ENCODE results near the gene REM2.
"Not testable (repeated sequence)": the region's sequence is repeated elsewhere in the genome, so short reads cannot be mapped to it uniquely, and the experiment has no call there.

The REM2 gene

DNA sequence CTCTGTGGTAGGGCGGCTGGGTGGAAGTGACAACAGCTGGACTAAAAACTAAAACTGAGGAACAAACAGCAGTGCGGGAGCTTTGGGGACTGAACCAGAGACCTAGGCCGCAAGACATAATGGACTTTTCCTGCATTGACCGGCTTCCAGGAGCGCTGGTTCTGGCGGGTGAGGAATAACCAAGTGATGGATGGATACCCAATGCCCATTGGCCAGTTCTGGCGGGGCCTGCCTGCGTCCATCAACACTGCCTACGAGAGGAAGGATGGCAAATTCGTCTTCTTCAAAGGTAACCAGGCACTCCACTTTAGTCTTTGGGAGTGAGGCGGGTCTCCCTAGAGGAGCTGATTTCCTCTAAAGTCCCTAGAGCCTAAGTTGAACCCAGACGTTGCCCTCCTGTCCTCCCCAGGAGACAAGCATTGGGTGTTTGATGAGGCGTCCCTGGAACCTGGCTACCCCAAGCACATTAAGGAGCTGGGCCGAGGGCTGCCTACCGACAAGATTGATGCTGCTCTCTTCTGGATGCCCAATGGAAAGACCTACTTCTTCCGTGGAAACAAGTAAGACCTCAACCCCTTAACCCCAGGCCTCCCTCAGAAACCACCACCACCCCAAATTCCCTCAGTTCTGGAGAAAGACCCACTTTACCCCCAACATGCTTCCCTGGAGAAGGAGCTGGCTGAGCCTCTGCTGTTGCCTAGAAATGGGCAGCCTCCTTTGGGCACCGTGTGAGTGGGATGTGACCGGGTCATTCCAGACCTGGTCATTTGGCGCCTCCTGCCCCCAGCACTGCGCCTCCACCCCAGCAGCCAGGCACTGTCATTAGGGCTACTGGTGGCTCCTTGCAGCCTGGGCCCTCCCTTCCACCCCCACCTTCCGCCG is 38.6 kb upstream of the REM2 start:
- H3K4me3 ChIP-seq (ENCODE audit: low read length): no peak overlapping the region
- TF ChIP-seq ZNF274 (IDR thresholded peaks at IDR 0.05; ENCODE audit: low read depth, low read length): no peak

DNA sequence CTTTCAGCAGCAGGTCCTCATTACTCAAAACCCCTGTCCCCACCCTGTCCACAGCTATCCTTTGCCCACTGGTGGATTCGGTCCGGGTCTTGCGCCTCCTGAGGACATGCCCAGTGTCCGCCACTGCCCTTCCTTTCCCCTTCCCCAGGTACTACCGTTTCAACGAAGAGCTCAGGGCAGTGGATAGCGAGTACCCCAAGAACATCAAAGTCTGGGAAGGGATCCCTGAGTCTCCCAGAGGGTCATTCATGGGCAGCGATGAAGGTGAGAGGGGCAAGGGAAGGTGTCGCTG is 38.0 kb upstream of the REM2 start:
- no peak for TF ChIP-seq ZNF274 (IDR thresholded peaks at IDR 0.05; ENCODE audit: low read depth, low read length)
- no peak overlapping the region for H3K4me3 ChIP-seq (ENCODE audit: low read length)

DNA sequence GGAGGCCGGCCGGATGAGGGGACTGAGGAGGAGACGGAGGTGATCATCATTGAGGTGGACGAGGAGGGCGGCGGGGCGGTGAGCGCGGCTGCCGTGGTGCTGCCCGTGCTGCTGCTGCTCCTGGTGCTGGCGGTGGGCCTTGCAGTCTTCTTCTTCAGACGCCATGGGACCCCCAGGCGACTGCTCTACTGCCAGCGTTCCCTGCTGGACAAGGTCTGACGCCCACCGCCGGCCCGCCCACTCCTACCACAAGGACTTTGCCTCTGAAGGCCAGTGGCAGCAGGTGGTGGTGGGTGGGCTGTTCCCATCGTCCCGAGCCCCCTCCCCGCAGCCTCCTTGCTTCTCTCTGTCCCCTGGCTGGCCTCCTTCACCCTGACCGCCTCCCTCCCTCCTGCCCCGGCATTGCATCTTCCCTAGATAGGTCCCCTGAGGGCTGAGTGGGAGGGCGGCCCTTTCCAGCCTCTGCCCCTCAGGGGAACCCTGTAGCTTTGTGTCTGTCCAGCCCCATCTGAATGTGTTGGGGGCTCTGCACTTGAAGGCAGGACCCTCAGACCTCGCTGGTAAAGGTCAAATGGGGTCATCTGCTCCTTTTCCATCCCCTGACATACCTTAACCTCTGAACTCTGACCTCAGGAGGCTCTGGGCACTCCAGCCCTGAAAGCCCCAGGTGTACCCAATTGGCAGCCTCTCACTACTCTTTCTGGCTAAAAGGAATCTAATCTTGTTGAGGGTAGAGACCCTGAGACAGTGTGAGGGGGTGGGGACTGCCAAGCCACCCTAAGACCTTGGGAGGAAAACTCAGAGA is 37.0 kb upstream of the REM2 start:
- TF ChIP-seq ZNF274 (IDR thresholded peaks at IDR 0.05; ENCODE audit: low read depth, low read length): no peak

DNA sequence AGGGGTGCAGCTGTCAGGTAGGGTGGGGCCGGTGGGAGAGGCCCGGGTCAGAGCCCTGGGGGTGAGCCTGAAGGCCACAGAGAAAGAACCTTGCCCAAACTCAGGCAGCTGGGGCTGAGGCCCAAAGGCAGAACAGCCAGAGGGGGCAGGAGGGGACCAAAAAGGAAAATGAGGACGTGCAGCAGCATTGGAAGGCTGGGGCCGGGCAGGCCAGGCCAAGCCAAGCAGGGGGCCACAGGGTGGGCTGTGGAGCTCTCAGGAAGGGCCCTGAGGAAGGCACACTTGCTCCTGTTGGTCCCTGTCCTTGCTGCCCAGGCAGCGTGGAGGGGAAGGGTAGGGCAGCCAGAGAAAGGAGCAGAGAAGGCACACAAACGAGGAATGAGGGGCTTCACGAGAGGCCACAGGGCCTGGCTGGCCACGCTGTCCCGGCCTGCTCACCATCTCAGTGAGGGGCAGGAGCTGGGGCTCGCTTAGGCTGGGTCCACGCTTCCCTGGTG is 36.2 kb upstream of the REM2 start:
- no peak for TF ChIP-seq ZNF274 (IDR thresholded peaks at IDR 0.05; ENCODE audit: low read depth, low read length)
- H3K4me3 ChIP-seq (ENCODE audit: low read length): no peak overlapping the region

More for the DNA sequence above, 37.0 kb upstream of the REM2 start:
- H3K4me3 ChIP-seq (ENCODE audit: low read length): no peak overlapping the region

DNA sequence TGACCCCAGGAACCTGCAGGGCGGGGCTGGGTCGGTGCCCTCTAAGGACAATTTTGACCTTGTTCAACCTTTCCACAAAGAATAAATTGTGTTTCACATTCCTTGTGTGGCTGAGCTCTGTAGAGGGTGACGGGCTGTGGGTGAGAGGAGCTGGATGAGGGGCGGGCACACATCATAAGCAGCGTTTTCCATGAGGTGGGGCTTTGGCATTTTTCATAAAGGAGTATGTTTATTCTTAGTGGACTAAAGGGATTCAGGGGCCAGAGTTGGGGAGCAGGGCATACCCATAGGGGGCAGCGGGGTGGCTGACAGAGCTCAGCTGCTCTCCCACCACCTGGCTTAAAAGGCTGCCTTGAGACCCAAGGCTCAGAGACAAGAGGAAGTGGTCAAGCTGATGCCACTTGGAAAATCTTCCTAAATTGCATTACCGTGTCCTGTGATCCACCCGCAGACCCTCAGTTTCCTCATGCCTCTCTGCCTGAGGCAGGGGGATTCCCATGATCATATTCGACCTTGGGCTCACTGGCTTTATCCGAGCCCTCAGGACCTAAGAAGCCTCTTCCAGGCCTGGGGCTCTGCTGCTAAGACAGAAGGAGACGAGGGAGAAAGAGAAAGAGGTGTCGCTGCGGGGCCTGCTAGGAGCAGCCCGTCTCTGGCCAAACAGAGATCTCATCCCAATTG is 35.2 kb upstream of the REM2 start:
- H3K4me3 ChIP-seq (ENCODE audit: low read length): no peak overlapping the region

DNA sequence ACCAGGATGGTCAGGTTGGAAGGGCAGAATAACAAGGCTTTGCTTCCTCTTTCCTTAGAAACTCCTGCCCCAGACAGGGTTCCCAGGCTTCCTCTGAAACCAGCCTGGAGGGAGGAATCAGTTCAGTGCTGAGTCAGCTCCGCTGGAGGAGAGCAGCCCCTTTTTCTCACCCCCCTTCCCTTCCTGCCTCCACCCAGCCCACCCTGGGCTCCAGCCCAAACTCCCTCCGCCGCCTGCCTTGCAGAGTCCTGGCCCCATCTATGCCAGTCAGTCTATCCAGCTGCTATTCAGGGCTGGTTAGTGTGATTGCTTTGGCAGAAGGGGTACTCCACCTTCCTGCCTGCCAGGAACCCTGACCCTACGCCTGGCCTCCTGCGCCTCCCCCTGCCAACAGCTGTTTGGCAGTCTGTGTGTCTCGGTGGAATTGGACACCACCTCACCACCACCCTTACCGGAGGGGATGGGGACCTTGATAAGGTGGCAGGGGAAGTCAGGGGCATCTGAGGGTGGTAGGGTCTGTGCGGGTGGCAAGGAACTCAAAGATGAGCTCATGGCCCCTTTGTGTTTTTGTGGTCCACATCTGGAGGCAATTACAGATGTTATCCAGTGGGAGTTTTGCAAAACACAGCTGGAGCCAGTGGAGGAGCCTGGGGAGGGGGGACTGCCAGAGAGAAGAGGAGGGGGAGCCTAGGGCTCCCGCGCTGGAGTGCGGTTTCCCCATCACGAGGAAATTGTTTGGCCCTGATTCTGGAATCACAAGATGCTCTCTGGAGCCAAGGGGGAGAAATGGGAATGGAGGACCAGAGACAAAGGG is 34.5 kb upstream of the REM2 start:
- TF ChIP-seq ZNF274 (IDR thresholded peaks at IDR 0.05; ENCODE audit: low read depth, low read length): no peak

More for the DNA sequence above, 35.2 kb upstream of the REM2 start:
- no peak for TF ChIP-seq ZNF274 (IDR thresholded peaks at IDR 0.05; ENCODE audit: low read depth, low read length)

DNA sequence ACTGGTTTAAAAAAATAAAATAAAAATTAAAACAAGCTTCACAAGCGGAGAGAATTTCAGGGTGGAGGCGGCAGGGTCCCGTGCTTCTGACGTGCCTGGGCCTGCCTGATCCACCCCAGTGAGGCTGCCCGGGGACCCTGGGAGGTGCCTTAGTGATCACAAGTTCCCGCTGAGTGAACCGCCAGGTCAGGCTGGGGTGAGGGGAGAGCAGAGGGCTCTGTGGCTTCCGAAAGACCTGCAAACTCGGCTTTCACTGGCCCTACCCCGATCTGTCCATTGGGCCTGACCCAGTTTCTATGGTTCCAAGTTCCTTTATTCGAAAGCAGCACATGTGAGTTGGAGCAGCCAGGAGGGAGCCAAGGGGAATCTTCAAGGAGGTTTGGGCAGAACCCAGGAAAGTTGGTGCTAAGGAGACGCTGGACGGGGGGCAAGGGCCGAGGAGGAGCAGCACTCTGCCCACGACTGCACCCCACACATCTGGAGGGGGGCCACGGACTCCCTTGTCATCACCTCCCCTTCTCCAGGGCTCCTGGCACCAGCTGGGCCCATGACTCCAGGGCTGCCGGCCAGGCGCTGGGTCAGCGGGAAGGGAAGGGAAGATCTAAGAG is 33.7 kb upstream of the REM2 start:
- H3K4me3 ChIP-seq (ENCODE audit: low read length): no peak overlapping the region
- TF ChIP-seq ZNF274 (IDR thresholded peaks at IDR 0.05; ENCODE audit: low read depth, low read length): no peak

More for the DNA sequence above, 34.5 kb upstream of the REM2 start:
- H3K4me3 ChIP-seq (ENCODE audit: low read length): no peak overlapping the region

DNA sequence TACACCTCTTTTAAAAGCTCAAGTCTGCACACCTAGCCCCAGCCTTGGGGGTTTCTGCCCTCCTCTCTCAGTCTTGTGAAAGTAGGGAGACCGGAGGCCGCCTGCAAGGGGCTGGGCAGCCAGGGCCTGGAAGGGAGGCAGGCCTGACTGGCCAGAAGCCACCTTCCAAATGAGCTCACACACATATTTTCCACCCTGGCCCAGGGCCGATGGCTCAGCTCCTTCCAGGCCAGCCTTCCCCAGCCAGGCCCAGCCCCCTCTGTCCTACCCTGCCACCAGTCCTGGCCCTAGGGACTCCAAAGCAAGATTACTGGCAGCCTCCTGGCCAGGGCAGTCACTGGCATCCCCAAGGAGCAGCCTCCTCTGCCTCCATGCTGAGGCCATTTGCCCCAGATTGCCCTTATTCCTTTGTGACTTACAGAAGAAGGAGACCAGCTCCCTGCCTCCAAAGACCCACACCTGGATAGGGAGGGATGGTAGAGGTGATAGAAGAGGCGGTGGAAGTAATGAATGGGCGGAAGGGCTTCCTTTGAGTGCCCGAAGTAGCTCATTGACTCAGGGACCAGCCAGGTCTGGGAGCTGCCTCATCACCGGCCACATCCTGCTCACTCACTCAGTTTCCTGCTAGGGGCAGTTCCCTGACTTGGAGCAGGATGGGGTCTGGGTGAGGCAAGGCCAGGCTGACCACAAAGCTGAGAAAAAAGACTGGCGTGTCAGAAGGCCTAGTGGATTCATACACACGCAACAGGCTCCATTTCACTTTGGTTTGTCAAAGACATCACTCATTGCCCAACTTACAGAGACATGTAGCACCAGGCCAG is 31.9 kb upstream of the REM2 start:
- no peak for TF ChIP-seq ZNF274 (IDR thresholded peaks at IDR 0.05; ENCODE audit: low read depth, low read length)
- H3K4me3 ChIP-seq (ENCODE audit: low read length): no peak overlapping the region

DNA sequence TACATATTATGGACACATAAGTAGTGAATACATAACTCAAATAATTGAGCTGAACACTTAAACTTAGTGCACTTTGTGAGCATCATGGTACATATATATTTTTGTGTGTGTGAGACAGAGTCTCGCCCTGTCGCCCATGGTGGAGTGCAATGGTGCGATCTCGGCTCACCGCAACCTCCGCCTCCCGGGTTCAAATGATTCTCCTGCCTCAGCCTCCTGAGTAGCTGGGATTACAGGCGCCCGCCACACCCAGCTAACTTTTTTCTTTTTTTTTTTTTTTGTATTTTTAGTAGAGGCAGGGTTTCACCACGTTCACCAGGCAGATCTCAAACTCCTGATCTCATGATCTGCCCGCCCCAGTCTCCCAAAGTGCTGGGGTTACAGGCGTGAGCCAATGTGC is 30.8 kb upstream of the REM2 start:
- not testable (repeated sequence) for H3K4me3 ChIP-seq (ENCODE audit: low read length)

DNA sequence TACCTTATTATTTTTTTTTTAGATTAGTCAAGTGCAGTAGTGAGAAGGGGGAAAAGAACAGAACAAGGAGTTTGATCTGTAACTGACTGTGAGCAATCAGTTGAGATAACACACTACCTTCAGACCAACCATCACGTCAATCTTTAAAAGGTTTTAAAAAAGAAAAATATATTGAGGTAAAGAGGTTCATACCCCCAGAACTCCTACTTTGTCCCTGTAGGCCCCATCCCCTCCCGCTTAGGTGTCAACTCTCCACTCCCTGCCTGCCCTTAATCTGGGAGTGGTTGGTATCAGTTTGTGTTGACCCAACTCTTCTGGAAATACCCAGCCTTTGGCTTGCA is 30.5 kb upstream of the REM2 start:
- H3K4me3 ChIP-seq (ENCODE audit: low read length): no peak overlapping the region
- TF ChIP-seq ZNF274 (IDR thresholded peaks at IDR 0.05; ENCODE audit: low read depth, low read length): no peak

DNA sequence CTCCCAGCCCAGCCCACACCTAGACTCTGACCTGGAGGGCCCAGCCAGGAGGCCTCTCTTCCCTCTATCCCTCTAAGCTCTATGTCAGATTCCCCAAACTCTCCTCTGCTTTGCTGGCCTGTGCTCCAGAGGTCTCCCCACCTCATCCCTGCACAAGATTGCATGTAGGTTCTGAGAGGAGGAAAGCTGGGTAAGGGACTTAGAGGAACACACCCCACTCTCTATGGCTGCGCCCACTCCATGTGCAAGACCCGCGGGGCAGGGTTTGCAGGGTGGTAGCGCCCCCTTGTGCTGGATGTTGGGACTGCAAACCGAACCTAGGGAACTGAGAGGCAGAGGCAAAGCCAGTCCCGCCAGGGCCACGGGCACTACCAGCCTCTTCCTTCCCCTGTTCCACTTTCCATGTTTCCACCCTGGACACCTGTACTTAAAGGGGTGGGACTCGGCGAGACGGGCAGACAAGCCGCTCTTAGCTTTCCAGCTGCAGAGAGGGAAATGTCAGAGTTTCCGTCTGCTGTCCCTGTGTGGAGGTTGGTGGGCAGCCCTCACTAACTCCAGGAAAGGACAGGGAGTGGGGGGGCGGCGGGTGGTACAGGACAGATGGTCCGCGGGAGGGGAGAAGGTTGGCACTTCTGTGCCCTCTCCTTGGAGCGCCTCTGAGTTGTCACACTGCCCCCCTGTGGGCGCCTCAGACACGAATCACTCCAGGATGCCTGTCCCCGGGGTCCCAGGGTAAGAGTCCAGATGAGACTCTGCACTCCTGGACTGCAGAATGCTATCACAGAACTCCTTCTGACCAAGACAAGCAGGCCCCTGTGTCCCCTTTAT is 29.9 kb upstream of the REM2 start:
- no peak for TF ChIP-seq ZNF274 (IDR thresholded peaks at IDR 0.05; ENCODE audit: low read depth, low read length)
- H3K4me3 ChIP-seq (ENCODE audit: low read length): peak overlapping the region; percentile 18; the same call in 1 of the 2 replicates

DNA sequence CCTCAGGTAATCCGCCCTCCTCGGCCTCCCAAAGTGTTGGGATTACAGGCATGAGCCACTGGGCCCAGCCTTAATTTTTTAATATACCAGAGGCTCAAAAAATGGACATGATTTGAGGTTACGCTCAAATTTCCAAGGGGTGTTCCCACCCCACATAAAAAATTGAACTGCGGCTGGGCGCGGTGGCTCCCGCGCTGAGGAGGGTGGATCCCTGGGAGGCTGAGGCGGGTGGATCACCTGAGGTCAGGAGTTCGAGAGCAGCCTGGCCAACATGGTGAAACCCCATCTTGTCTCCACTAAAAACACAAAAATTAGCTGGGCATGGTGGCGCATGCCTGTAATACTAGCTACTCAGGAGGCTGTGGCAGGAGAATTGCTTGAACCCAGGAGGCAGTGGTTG is 28.7 kb upstream of the REM2 start:
- not testable (repeated sequence) for H3K4me3 ChIP-seq (ENCODE audit: low read length)
